H1 (cell line): ENCODE data around the gene LTBP1. TPM values are rescaled to one million over a fixed set of nuclear protein-coding genes. Genes with fewer than 3 reads are reported as not detected.

Source experiments
- CTCF ChIA-PET: fragments of 300-600 bp; sonication (Branson Sonifier 250); formaldehyde crosslinking; loops from one replicate; lab custom pipeline; 2021; ENCODE audit not compliant: partially characterized antibody; lab: Charles Lee
- POLR2A ChIA-PET: fragments of 300-600 bp; sonication (Branson Sonifier 250); formaldehyde crosslinking; loops from one replicate; lab custom pipeline; 2021; ENCODE audit warnings: inconsistent platforms; ENCODE audit not compliant: partially characterized antibody; lab: Charles Lee
- DNase-seq, 2 experiments: peaks; one replicate each; pipeline versions ENCODE4 v3.0.0 to v3.0.0-alpha.2; 2010 to 2022; ENCODE audit warnings: low spot score in 2 of 2, low read depth in 1 of 2, mixed read lengths in 1 of 2
- FAIRE-seq: peaks from 2 replicates; lab custom pipeline; 2011; peaks lifted over from hg19 to GRCh38; lab: Jason Lieb, UNC
- H2AFZ ChIP-seq: 2 replicates; pipeline ENCODE4 v1.8.1; 2012; ENCODE audit warnings: low read length, inconsistent platforms
- H2AK5ac ChIP-seq: 2 replicates; pipeline ENCODE4 v1.6.1; 2013; ENCODE audit warnings: low read depth, low read length
- H2BK120ac ChIP-seq: replicated peaks from 2 replicates; pipeline ENCODE3; 2013; ENCODE audit warnings: low read depth, low read length, inconsistent platforms
- H2BK12ac ChIP-seq: 2 replicates; pipeline ENCODE4 v1.6.1; 2013; ENCODE audit warnings: low read depth, low read length
- H2BK15ac ChIP-seq: 2 replicates; pipeline ENCODE4 v1.6.1; 2013; ENCODE audit warnings: low read length
- H2BK20ac ChIP-seq: 2 replicates; pipeline ENCODE4 v1.6.1; 2013; ENCODE audit warnings: low read length
- H2BK5ac ChIP-seq: 2 replicates; pipeline ENCODE4 v1.6.1; 2013; ENCODE audit warnings: low read depth, low read length
- H3K14ac ChIP-seq: 2 replicates; pipeline ENCODE4 v1.6.1; 2013; ENCODE audit warnings: inconsistent platforms; ENCODE audit not compliant: insufficient read length
- H3K18ac ChIP-seq: 2 replicates; pipeline ENCODE4 v1.6.1; 2013; ENCODE audit warnings: low read length; ENCODE audit errors: extremely low read depth
- H3K23ac ChIP-seq: 2 replicates; pipeline ENCODE4 v1.6.1; 2013; ENCODE audit warnings: inconsistent platforms; ENCODE audit not compliant: insufficient read length
- H3K23me2 ChIP-seq: 2 replicates; pipeline ENCODE4 v1.6.1; 2013; ENCODE audit warnings: low read depth, low read length
- H3K27ac ChIP-seq: 2 replicates; pipeline ENCODE4 v1.6.1; 2011; ENCODE audit warnings: low read depth, low read length, inconsistent platforms
- H3K27me3 ChIP-seq, 4 experiments: replicated peaks in 1 of 4; 1 replicate in 1 of 4; 2 replicates in 3 of 4; pipeline versions ENCODE4 v1.6.1 to v1.8.1; 2011 to 2013; ENCODE audit warnings: low read length in 3 of 4, mild to moderate bottlenecking in 3 of 4, inconsistent platforms in 2 of 4, mixed read lengths in 2 of 4, moderate library complexity in 1 of 4; ENCODE audit not compliant: control insufficient read depth in 3 of 4, insufficient read depth in 3 of 4; ENCODE audit errors: extremely low read depth in 1 of 4
- H3K36me3 ChIP-seq, 4 experiments: 2 replicates each; pipeline versions ENCODE4 v1.6.1 to v1.8.1; 2011 to 2013; ENCODE audit warnings: mild to moderate bottlenecking in 4 of 4, low read length in 3 of 4, moderate library complexity in 2 of 4, control low read depth in 1 of 4, inconsistent platforms in 1 of 4; ENCODE audit not compliant: insufficient read depth in 4 of 4, control insufficient read depth in 2 of 4
- H3K4ac ChIP-seq: replicated peaks from 2 replicates; pipeline ENCODE3; 2013; ENCODE audit warnings: low read length, low read depth, mixed read lengths, inconsistent platforms; ENCODE audit not compliant: insufficient read length
- H3K4me1 ChIP-seq, 4 experiments: replicated peaks in 1 of 4; 1 replicate in 1 of 4; 2 replicates in 3 of 4; pipeline versions ENCODE4 v1.6.1 to v1.8.1; 2011 to 2013; ENCODE audit warnings: low read length in 3 of 4, inconsistent platforms in 2 of 4, mixed read lengths in 1 of 4; ENCODE audit not compliant: insufficient read depth in 4 of 4, control insufficient read depth in 3 of 4
- H3K4me2 ChIP-seq, 2 experiments: 2 replicates each; pipeline versions ENCODE4 v1.6.1 to v1.8.1; 2011 to 2013; ENCODE audit warnings: low read depth in 2 of 2, low read length in 2 of 2, control low read depth in 1 of 2, inconsistent platforms in 1 of 2, mild to moderate bottlenecking in 1 of 2; ENCODE audit not compliant: insufficient read depth in 1 of 2
- H3K4me3 ChIP-seq, 4 experiments: fragments of 200-600, 300-600 bp in 1 of 4; sonication (generic), shearing (Covaris generic), sonication (Bioruptor Twin) in 1 of 4; 2 replicates each; pipeline versions ENCODE4 v1.5.1 to v1.8.1; 2011 to 2016; ENCODE audit warnings: low read length in 4 of 4, low read depth in 3 of 4, control low read depth in 2 of 4, inconsistent platforms in 2 of 4, mild to moderate bottlenecking in 2 of 4, mixed read lengths in 1 of 4, moderate library complexity in 1 of 4; ENCODE audit not compliant: insufficient read depth in 2 of 4; ENCODE audit errors: extremely low read depth in 1 of 4
- H3K56ac ChIP-seq: replicated peaks from 2 replicates; pipeline ENCODE3; 2013; ENCODE audit warnings: low read depth, mild to moderate bottlenecking, mixed read lengths, low read length, inconsistent platforms; ENCODE audit not compliant: insufficient read length
- H3K79me1 ChIP-seq: 2 replicates; pipeline ENCODE4 v1.6.1; 2013; ENCODE audit warnings: low read depth, low read length, control low read depth
- H3K79me2 ChIP-seq, 2 experiments: 2 replicates each; pipeline versions ENCODE4 v1.6.1 to v1.8.1; 2012 to 2013; ENCODE audit warnings: low read length in 2 of 2, mild to moderate bottlenecking in 2 of 2, inconsistent platforms in 1 of 2; ENCODE audit not compliant: insufficient read depth in 2 of 2, control insufficient read depth in 1 of 2
- H3K9ac ChIP-seq, 4 experiments: replicated peaks in 1 of 4; 1 replicate in 1 of 4; 2 replicates in 3 of 4; pipeline versions ENCODE4 v1.6.1 to v1.8.1; 2011 to 2013; ENCODE audit warnings: low read depth in 3 of 4, low read length in 3 of 4, control low read depth in 2 of 4, mild to moderate bottlenecking in 2 of 4, moderate library complexity in 2 of 4, inconsistent platforms in 1 of 4; ENCODE audit errors: extremely low read depth in 1 of 4
- H3K9me3 ChIP-seq, 2 experiments: 2 replicates each; pipeline versions ENCODE4 v1.6.1 to v1.8.1; 2012 to 2013; ENCODE audit warnings: mild to moderate bottlenecking in 2 of 2, moderate library complexity in 2 of 2, control low read depth in 1 of 2, inconsistent platforms in 1 of 2, low read depth in 1 of 2, low read length in 1 of 2, mixed read lengths in 1 of 2; ENCODE audit not compliant: insufficient read depth in 2 of 2
- H4K20me1 ChIP-seq, 2 experiments: replicated peaks in 1 of 2; 2 replicates each; pipeline versions ENCODE3 to v1.8.1; 2011 to 2013; ENCODE audit warnings: inconsistent platforms in 2 of 2, low read length in 2 of 2, mild to moderate bottlenecking in 1 of 2; ENCODE audit not compliant: insufficient read depth in 2 of 2, control insufficient read depth in 1 of 2
- H4K5ac ChIP-seq: 2 replicates; pipeline ENCODE4 v1.6.1; 2013; ENCODE audit warnings: low read length, low read depth, mixed read lengths, inconsistent platforms; ENCODE audit not compliant: insufficient read length
- H4K8ac ChIP-seq: 2 replicates; pipeline ENCODE4 v1.8.0; 2013; ENCODE audit warnings: mild to moderate bottlenecking, moderate library complexity, low read length, inconsistent platforms; ENCODE audit not compliant: insufficient read depth; ENCODE audit errors: extremely low read depth
- H4K91ac ChIP-seq: replicated peaks from 2 replicates; pipeline ENCODE3; 2013; ENCODE audit warnings: low read length, mixed read lengths, inconsistent platforms; ENCODE audit not compliant: insufficient read length
- BACH1 ChIP-seq: IDR thresholded peaks from 2 replicates; pipeline ENCODE4 v1.6.1; 2012; ENCODE audit warnings: low read length, improper control_type of control experiment
- CTBP2 ChIP-seq: IDR thresholded peaks from 2 replicates; pipeline ENCODE4 v1.7.0; 2011; ENCODE audit warnings: borderline replicate concordance, mild to moderate bottlenecking, moderate library complexity, mixed read lengths, low read length; ENCODE audit not compliant: insufficient read depth, insufficient read length
- GABPA ChIP-seq: IDR thresholded peaks from 2 replicates; pipeline ENCODE4 v1.6.1; 2011; ENCODE audit warnings: mild to moderate bottlenecking, low read length, moderate library complexity, borderline replicate concordance; ENCODE audit not compliant: insufficient read depth
- GTF2F1 ChIP-seq: IDR thresholded peaks from 2 replicates; pipeline ENCODE4 v1.6.1; 2012; ENCODE audit warnings: low read depth, low read length, improper control_type of control experiment, borderline replicate concordance
- HDAC6 ChIP-seq: IDR thresholded peaks from one replicate; pipeline ENCODE4 v1.7.1; 2012; ENCODE audit warnings: low read depth, mild to moderate bottlenecking, inconsistent platforms, low read length, moderate library complexity
- PHF8 ChIP-seq: fragments of 200-600 bp; sonication (generic); conservative IDR thresholded peaks from 2 replicates; pipeline ENCODE4 v1.7.1; 2012; ENCODE audit warnings: low read depth, mild to moderate bottlenecking, inconsistent platforms, low read length, moderate library complexity
- RAD21 ChIP-seq, 2 experiments: IDR thresholded peaks in 1 of 2; conservative IDR thresholded peaks in 1 of 2; 2 replicates each; pipeline ENCODE4 v1.6.1; 2011; ENCODE audit warnings: low read depth in 2 of 2, low read length in 2 of 2, improper control_type of control experiment in 1 of 2, inconsistent platforms in 1 of 2, mild to moderate bottlenecking in 1 of 2, moderate library complexity in 1 of 2
- SP1 ChIP-seq: IDR thresholded peaks from 2 replicates; pipeline ENCODE4 v1.6.1; 2011; ENCODE audit warnings: low read depth, low read length
- SP2 ChIP-seq: IDR thresholded peaks from 2 replicates; pipeline ENCODE4 v1.6.1; 2012; ENCODE audit warnings: mild to moderate bottlenecking, low read length, inconsistent platforms
- TBP ChIP-seq: IDR thresholded peaks from 2 replicates; pipeline ENCODE4 v1.6.1; 2011; ENCODE audit warnings: low read depth, low read length, improper control_type of control experiment
- WGBS, 2 experiments: shearing (Covaris generic) in 1 of 2; methylation state at CpG; one replicate each; pipeline versions ENCODE4 v1.1.6 to v1.1.7; 2013 to 2015; ENCODE audit warnings: low lambda C conversion rate in 2 of 2, mixed read lengths in 2 of 2, inconsistent platforms in 1 of 2, low coverage in 1 of 2, missing lambda C conversion rate in 1 of 2; ENCODE audit not compliant: insufficient replicate concordance in 2 of 2, insufficient coverage in 1 of 2, insufficient read length in 1 of 2; ENCODE audit errors: extremely low coverage in 1 of 2, missing lambda C conversion rate in 1 of 2; 5-methylcytosine and 5-hydroxymethylcytosine counted together
- polyA plus RNA-seq, 7 experiments: library from polyadenylated mRNA; depleted of rRNA in 3 of 7; stranded (reverse) in 5 of 7; unstranded in 2 of 7; fragments of >200 nt in 5 of 7; fragments of 200-250 nt in 2 of 7; gene quantifications; 1 replicate in 5 of 7; 2 replicates in 1 of 7; 4 replicates in 1 of 7; pipeline versions ENCODE4 v1.2.1 to v1.2.3, GENCODE V29; 2011 to 2013; ENCODE audit warnings: missing spikeins in 2 of 7, mixed read lengths in 2 of 7
- total RNA-seq: library from RNA; stranded (reverse); fragmentation: NEBNext Ultra II Directional; extraction: Animal tissue kit (Norgen Biotek cat#: 25700); gene quantifications from 2 replicates; pipeline ENCODE4 v1.2.1, GENCODE V29; 2021

Gene LTBP1
- total and polyA plus RNA-seq, 2 of the 8 experiments (the other 6 are each of a cell fraction or from before 2014, with no cell fraction given): 15.4 to 24.7 TPM

DNA sequence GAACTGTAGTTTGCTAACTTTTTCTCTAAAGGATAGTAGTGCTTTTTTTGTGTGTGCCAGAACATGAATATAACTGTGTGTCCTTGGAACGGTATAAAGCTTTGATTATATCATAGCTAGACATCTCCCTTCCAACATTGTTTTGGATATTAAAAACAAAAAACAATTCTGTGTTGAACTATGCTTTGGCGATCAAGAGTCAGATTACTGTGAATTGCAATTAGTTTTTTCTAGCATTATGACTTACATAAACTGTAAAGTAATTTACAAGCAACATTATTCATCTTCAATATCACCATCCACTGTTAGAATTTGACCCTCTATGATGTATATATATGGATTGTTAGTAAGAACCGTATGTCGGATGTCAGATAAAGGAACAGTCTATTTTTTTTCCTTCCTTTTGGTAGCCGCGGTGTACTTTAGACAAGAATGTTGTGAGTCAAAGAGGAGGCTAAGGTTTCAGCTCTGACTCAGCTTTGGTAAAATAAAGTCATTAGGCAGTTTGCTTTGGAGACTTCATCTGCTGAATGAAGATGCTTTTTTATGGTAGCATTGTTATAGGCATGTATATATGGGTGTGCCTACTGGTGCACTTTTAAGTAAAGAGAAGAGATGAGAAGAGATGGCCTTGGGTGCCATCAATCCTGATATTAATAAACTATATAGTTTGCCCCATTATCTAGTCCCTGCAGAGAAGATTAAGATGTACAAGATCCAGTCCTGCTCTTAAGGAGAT, 76.4 kb downstream of the LTBP1 start:
- TF ChIP-seq SP2: no peak
- TF ChIP-seq RAD21 (IDR thresholded peaks at IDR 0.05 in 1 of 2, conservative IDR thresholded peaks at IDR 0.05 in 1 of 2; ENCODE audit: low read depth in 2 of 2, low read length in 2 of 2): no peak
- no peak for TF ChIP-seq CTBP2
- TF ChIP-seq GTF2F1: no peak
- TF ChIP-seq TBP: no peak
- no peak for TF ChIP-seq GABPA
- no peak for TF ChIP-seq PHF8
- no peak for TF ChIP-seq HDAC6
- TF ChIP-seq BACH1: no peak
- TF ChIP-seq SP1: no peak
- Histone ChIP-seq H3K9me3 (peaks cover 3 to 6% of the 10 kb centered on the region in 2 experiments; a peak in 2 of 4 replicates), H2AK5ac (no peak overlapping the region), H2BK120ac (no peak overlapping the region), H2BK12ac (no peak overlapping the region), H2BK20ac (no peak overlapping the region), H3K4me3 (no peak overlapping the region), H2BK15ac (no peak overlapping the region), H4K20me1 (no peaks in the 10 kb centered on the region), H3K79me1 (no peaks in the 10 kb centered on the region), H3K4ac (no peak overlapping the region), H4K91ac (no peak overlapping the region), H3K56ac (no peak overlapping the region), H3K27ac (no peak overlapping the region), H3K4me2 (no peak overlapping the region), H3K18ac (no peak overlapping the region), H3K4me1 (peaks cover 0 to 3% (median 3%) of the 10 kb centered on the region in 4 experiments; a peak in 5 of 7 replicates), H3K9ac (no peak overlapping the region), H3K23ac (no peak overlapping the region), H4K8ac (no peak overlapping the region), H2AFZ (no peak overlapping the region), H3K27me3 (no peaks in the 10 kb centered on the region), H3K23me2 (no peaks in the 10 kb centered on the region), H2BK5ac (no peak overlapping the region), H3K79me2 (0 out of 4 replicates have a peak, but pooled peaks cover 0 to 3% of the 10 kb centered on the region in 2 experiments), H3K14ac (no peak overlapping the region), H3K36me3 (no peaks in the 10 kb centered on the region; a peak in 1 of 8 replicates), H4K5ac (no peak overlapping the region)
- DNase-seq: no peak
- ChIA-PET CTCF (no interaction called here), POLR2A (interaction anchor here (0.7 kb wide), 1 partner anchor 7 kb away, joined by 3 read pairs; no protein-coding TSS in a partner anchor)
- no peak for FAIRE-seq
- WGBS, 2 experiments: 89% methylated on average over 6 of the region's 6 CpGs; no CpG with 5 or more reads in 1 of the 2 experiments
